Neural crest cell (in vitro differentiated cells): ENCODE data around the gene DNASE2B. TPM values are rescaled to one million over a fixed set of nuclear protein-coding genes. Genes with fewer than 3 reads are reported as not detected.

Experiments used
- DNase-seq: peaks from one replicate; pipeline ENCODE4 v3.0.0; 2021; ENCODE audit warnings: low read depth, mixed read lengths, low spot score
- H3K27ac Mint-ChIP-seq: one replicate; pipeline ENCODE4 v1.8.0; 2021; ENCODE audit warnings: mild to moderate bottlenecking, mixed read lengths; ENCODE audit not compliant: unreplicated experiment
- H3K27me3 Mint-ChIP-seq: 2 replicates; pipeline ENCODE4 v1.8.0; 2021; ENCODE audit warnings: low read depth, mild to moderate bottlenecking, mixed read lengths
- H3K36me3 Mint-ChIP-seq: 2 replicates; pipeline ENCODE4 v1.8.0; 2021; ENCODE audit warnings: low read depth, mild to moderate bottlenecking, mixed read lengths
- H3K4me1 Mint-ChIP-seq: 2 replicates; pipeline ENCODE4 v1.8.0; 2021; ENCODE audit warnings: mixed read lengths
- H3K4me3 Mint-ChIP-seq: one replicate; pipeline ENCODE4 v1.8.0; 2021; ENCODE audit warnings: mild to moderate bottlenecking, mixed read lengths
- H3K9me3 Mint-ChIP-seq: 2 replicates; pipeline ENCODE4 v1.8.0; 2021; ENCODE audit warnings: mixed read lengths
- CTCF ChIP-seq: fragments of 200-600 bp; sonication (generic); conservative IDR thresholded peaks from 2 replicates; pipeline ENCODE4 v1.5.0; 2021; ENCODE audit warnings: antibody characterized with exemption, mild to moderate bottlenecking
- total RNA-seq: library from RNA; stranded (reverse); gene quantifications from 2 replicates; pipeline ENCODE4 v1.2.1, GENCODE V29; 2021

The DNASE2B gene
- total RNA-seq, 1 donor from 2014 or later = not detected

- H3K9me3 Mint-ChIP-seq = no peaks in the 10 kb centered on the region
- H3K27ac Mint-ChIP-seq = no peak overlapping the region
- TF ChIP-seq CTCF = no peak
- no peaks in the 10 kb centered on the region for H3K36me3 Mint-ChIP-seq
- DNase-seq = no peak
- H3K4me1 Mint-ChIP-seq = peaks cover 5% of the 10 kb centered on the region
- no peak overlapping the region for H3K4me3 Mint-ChIP-seq
- no peaks in the 10 kb centered on the region for H3K27me3 Mint-ChIP-seq
Observed at GRCh38 chr1:84407958-84408422, 9.7 kb downstream of the DNASE2B start.

GRCh38 chr1:84409888-84410287 lies 11.6 kb downstream of the DNASE2B start:
- no peak overlapping the region for H3K4me3 Mint-ChIP-seq
- DNase-seq = no peak
- H3K27me3 Mint-ChIP-seq = no peaks in the 10 kb centered on the region
- no peak overlapping the region for H3K27ac Mint-ChIP-seq
- no peak for TF ChIP-seq CTCF
- H3K4me1 Mint-ChIP-seq = peaks cover 5% of the 10 kb centered on the region
- no peaks in the 10 kb centered on the region for H3K36me3 Mint-ChIP-seq
- H3K9me3 Mint-ChIP-seq = no peaks in the 10 kb centered on the region

- TF ChIP-seq CTCF = no peak
- H3K27ac Mint-ChIP-seq = no peak overlapping the region
- no peak for DNase-seq
- no peaks in the 10 kb centered on the region for H3K36me3 Mint-ChIP-seq
- no peak overlapping the region for H3K4me3 Mint-ChIP-seq
- no peaks in the 10 kb centered on the region for H3K9me3 Mint-ChIP-seq
- H3K27me3 Mint-ChIP-seq = no peaks in the 10 kb centered on the region
- peaks cover 5% of the 10 kb centered on the region for H3K4me1 Mint-ChIP-seq
Observed at GRCh38 chr1:84410328-84411095, 12.2 kb downstream of the DNASE2B start.

GRCh38 chr1:84412316-84412942 lies 14.1 kb downstream of the DNASE2B start:
- Mint-ChIP-seq H3K36me3 (no peaks in the 10 kb centered on the region), H3K27ac (no peak overlapping the region), H3K9me3 (no peaks in the 10 kb centered on the region), H3K4me1 (no peaks in the 10 kb centered on the region), H3K4me3 (no peak overlapping the region), H3K27me3 (no peaks in the 10 kb centered on the region)
- no peak for TF ChIP-seq CTCF
- no peak for DNase-seq

- no peak for DNase-seq
- Mint-ChIP-seq H3K27ac (no peak overlapping the region), H3K4me1 (no peaks in the 10 kb centered on the region), H3K4me3 (no peak overlapping the region), H3K27me3 (no peaks in the 10 kb centered on the region), H3K9me3 (no peaks in the 10 kb centered on the region), H3K36me3 (no peaks in the 10 kb centered on the region)
- TF ChIP-seq CTCF = no peak
Observed at GRCh38 chr1:84415396-84415795, 17.1 kb downstream of the DNASE2B start.
